Erythroblast (primary cell): ENCODE measurements around the gene NPC1L1.

Source experiments
- GATA1 ChIP-seq: IDR thresholded peaks from 2 replicates; pipeline ENCODE4 v1.6.1; 2011; ENCODE audit warnings: low read depth, mild to moderate bottlenecking, control low read depth, low read length, moderate library complexity
- POLR2A ChIP-seq: IDR thresholded peaks from 2 replicates; pipeline ENCODE4 v1.6.1; 2011; ENCODE audit warnings: mild to moderate bottlenecking, low read length

- TF ChIP-seq POLR2A (no peak), GATA1 (no peak)
Measured at GRCh38 chr7:44534087-44534486, 7.0 kb downstream of the NPC1L1 start.
